ENCODE results near the gene DNAJA4. TPM values are rescaled to one million over a fixed set of nuclear protein-coding genes. Genes with fewer than 3 reads are reported as not detected.

DNAJA4 gene
- total RNA-seq, result 26.5 TPM

GRCh38 chr15:78264304-78265136, at the start of gene DNAJA4:
DNAJA4 (plus strand) TSS chr15:78264562; CDS start chr15:78264764, 202 bp downstream.
- peak within 1 kb of the TSS; percentile 56 to 59 for H3K4me3 ChIP-seq
- no peak for TF ChIP-seq POLR2A (IDR thresholded peaks at IDR 0.05)
- peak in 1 of 3 experiments; percentile 10 for TF ChIP-seq CTCF (IDR thresholded peaks at IDR 0.05)
- peak in 1 of 2 donors; percentile 32 for TF ChIP-seq POLR2AphosphoS5 (IDR thresholded peaks at IDR 0.05; ENCODE audit: insufficient read depth in 1 of 2, low read depth in 1 of 2)
- intact Hi-C loops (cut with DNase I), result no loop called here
- peaks cover 27% of the 10 kb centered on the region for H3K4me1 ChIP-seq
- DNase-seq (ENCODE audit: extremely low spot score in 2 of 2), result no peak
- no peaks in the 10 kb centered on the region for H3K36me3 ChIP-seq
- H3K9me3 ChIP-seq, result no peaks in the 10 kb centered on the region
- H3K27ac ChIP-seq, result peak within 1 kb of the TSS; percentile 89
- no peaks in the 10 kb centered on the region for H3K27me3 ChIP-seq

DNA sequence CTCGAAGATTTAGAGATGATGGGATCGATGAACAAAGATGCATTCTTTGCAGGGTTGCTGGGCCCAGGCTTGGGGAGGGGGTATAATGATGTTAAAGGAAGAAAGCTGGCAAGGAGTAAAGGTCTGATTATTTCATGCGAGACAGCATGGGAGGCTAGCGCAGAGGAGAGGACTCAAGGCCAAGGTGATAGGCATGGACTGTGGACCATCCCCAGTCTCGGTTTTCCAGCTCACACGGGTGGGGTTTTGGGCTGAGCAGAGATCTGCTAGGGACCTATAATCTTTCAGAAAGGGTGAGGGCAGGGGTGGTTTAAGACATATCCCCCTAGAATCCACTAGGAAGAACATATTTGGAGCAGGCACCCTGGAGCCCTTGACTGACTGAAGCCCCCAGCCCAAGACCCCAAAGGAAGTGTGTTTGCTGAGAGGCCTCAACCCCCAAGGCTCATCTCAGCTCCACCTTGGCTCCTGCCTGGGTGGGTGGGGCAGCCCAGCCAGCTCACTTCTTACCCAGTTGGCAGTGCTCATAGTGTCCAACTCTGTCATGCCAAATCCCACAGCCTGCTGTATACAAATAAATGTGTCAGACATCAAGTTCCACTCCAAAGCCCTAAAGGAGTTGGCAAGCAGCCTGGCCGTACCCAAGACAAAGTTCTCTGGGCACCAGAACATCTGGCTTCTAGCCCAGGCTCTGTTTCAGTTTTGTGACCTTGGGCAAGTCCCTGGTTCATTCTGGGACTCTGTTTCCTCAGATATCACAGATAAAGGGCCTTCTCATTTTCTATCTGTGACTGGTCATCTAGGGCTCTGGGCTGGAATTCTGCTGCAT, 47.9 kb upstream of the DNAJA4 start:
- no peak overlapping the region for H3K4me3 ChIP-seq
- no peaks in the 10 kb centered on the region for H3K9me3 ChIP-seq
- no peak for DNase-seq (ENCODE audit: extremely low spot score in 2 of 2)
- peaks cover 33% of the 10 kb centered on the region for H3K4me1 ChIP-seq
- H3K27ac ChIP-seq, result no peak overlapping the region
- H3K27me3 ChIP-seq, result no peaks in the 10 kb centered on the region
- H3K36me3 ChIP-seq, result no peaks in the 10 kb centered on the region
- intact Hi-C loops (cut with DNase I), result no loop called here
- TF ChIP-seq CTCF (IDR thresholded peaks at IDR 0.05) (no peak), POLR2AphosphoS5 (IDR thresholded peaks at IDR 0.05; ENCODE audit: insufficient read depth in 1 of 2, low read depth in 1 of 2) (no peak), POLR2A (IDR thresholded peaks at IDR 0.05) (no peak)

- intact Hi-C loops (cut with DNase I), result no loop called here
- H3K9me3 ChIP-seq, result no peaks in the 10 kb centered on the region
- H3K4me3 ChIP-seq, result no peak overlapping the region
- H3K27ac ChIP-seq, result no peak overlapping the region
- no peak for DNase-seq (ENCODE audit: extremely low spot score in 2 of 2)
- H3K36me3 ChIP-seq, result no peaks in the 10 kb centered on the region
- no peaks in the 10 kb centered on the region for H3K27me3 ChIP-seq
- no peak for TF ChIP-seq POLR2A (IDR thresholded peaks at IDR 0.05)
- no peak for TF ChIP-seq CTCF (IDR thresholded peaks at IDR 0.05)
- no peak for TF ChIP-seq POLR2AphosphoS5 (IDR thresholded peaks at IDR 0.05; ENCODE audit: insufficient read depth in 1 of 2, low read depth in 1 of 2)
- H3K4me1 ChIP-seq, result peaks cover 11% of the 10 kb centered on the region
Measured at GRCh38 chr15:78220713-78221112, 43.6 kb upstream of the DNAJA4 start.

DNA sequence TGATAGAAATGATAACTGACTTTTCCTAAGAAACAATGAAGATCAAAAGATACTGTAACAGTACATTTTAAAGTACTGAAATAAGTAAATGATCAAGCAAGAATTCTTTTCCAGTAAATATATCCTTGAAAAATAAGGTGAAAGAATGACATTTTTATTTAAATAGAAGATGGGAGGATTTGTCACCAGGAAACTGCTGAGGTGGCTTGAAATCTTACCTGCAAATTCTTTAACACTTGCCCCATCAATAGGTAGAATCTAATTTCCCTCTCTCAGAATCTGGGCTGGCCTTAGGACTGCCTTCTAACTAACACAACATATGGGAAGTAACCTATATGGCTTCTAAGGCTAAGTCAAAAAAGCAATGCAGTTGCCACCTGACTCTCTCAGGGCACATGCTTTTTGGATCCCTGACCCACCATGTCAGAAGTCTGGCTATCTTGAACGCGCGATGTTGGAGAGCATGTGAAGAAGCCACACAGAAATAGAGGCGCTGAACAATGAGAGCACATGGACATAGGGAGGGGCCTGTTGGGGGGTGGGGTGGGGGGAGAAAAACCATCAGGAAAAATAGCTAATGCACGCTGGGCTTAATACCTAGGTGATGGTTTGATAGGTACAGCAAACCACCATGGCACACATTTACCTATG, 41.5 kb upstream of the DNAJA4 start:
- TF ChIP-seq CTCF (IDR thresholded peaks at IDR 0.05), result no peak
- TF ChIP-seq POLR2A (IDR thresholded peaks at IDR 0.05), result no peak
- TF ChIP-seq POLR2AphosphoS5 (IDR thresholded peaks at IDR 0.05; ENCODE audit: insufficient read depth in 1 of 2, low read depth in 1 of 2), result no peak
- Histone ChIP-seq H3K27ac (no peak overlapping the region), H3K4me3 (no peak overlapping the region), H3K36me3 (no peaks in the 10 kb centered on the region), H3K27me3 (no peaks in the 10 kb centered on the region), H3K4me1 (no peaks in the 10 kb centered on the region), H3K9me3 (no peaks in the 10 kb centered on the region)
- intact Hi-C loops (cut with DNase I), result no loop called here
- DNase-seq (ENCODE audit: extremely low spot score in 2 of 2), result no peak

Data from vagina (tissue), 2 donors.